ENCODE results near the gene RAPGEF4. TPM values are rescaled to one million over a fixed set of nuclear protein-coding genes. Genes with fewer than 3 reads are reported as not detected.

Gene RAPGEF4
- total and polyA plus RNA-seq, 2 of the 13 experiments (the other 11 are each of a cell fraction or from before 2014, with no cell fraction given) = 0.78 to 0.91 TPM

GRCh38 chr2:173019755-173020154 lies 284.1 kb downstream of the RAPGEF4 start:
- ChIA-PET POLR2A (no interaction called here), CTCF (ENCODE audit: low intra/inter-chr PET ratio, low total read pairs) (no interaction called here)
- Histone ChIP-seq H3K9ac (ENCODE audit: insufficient read depth, low read depth, low read length) (no peak overlapping the region), H4K20me1 (ENCODE audit: insufficient read depth, low read length) (no peaks in the 10 kb centered on the region), H2AFZ (ENCODE audit: low read length) (no peak overlapping the region), H3K4me3 (replicated peaks in 1 of 3; ENCODE audit: insufficient read depth in 1 of 3, low read depth in 2 of 3, low read length in 3 of 3) (no peak overlapping the region), H3K4me1 (ENCODE audit: insufficient read depth, low read length) (no peaks in the 10 kb centered on the region), H3K79me2 (ENCODE audit: insufficient read depth, low read length) (no peaks in the 10 kb centered on the region), H3K36me3 (replicated peaks in 1 of 2; ENCODE audit: control insufficient read depth in 1 of 2, insufficient read depth in 2 of 2, low read length in 2 of 2) (no peaks in the 10 kb centered on the region), H3K27me3 (ENCODE audit: control insufficient read depth in 1 of 2, insufficient read depth in 2 of 2, low read length in 2 of 2) (peaks cover 2 to 31% of the 10 kb centered on the region in 2 experiments; a peak in 3 of 5 replicates), H3K27ac (ENCODE audit: extremely low read length, insufficient read depth, low read length) (no peak overlapping the region), H3K9me3 (ENCODE audit: low read length) (no peaks in the 10 kb centered on the region), H3K4me2 (ENCODE audit: low read depth, low read length) (no peak overlapping the region)
- no peak for FAIRE-seq
- TF ChIP-seq ATF7 (IDR thresholded peaks at IDR 0.05) = peak; percentile 72
- TF ChIP-seq ATF7 (CRISPR knock-in tag; IDR thresholded peaks at IDR 0.05) = no peak
- TF ChIP-seq BATF2 (CRISPR knock-in tag; IDR thresholded peaks at IDR 0.05) = no peak
- ATAC-seq = no peak
- in situ Hi-C loops (cut with HindIII; ENCODE audit: extremely low pct_ligation_motif_present, low pct_unique_long_range_greater_than_20kb) = loop anchor here (5.0 kb wide), 1 partner anchor 42 kb away; no protein-coding TSS in a partner anchor
- BruUV-seq (replicated peaks) = no TSS peak
- intact Hi-C loops (cut with micrococcal nuclease; ENCODE audit: unreplicated experiment) = loop anchor here (5.0 kb wide), 1 partner anchor 157 kb away; no protein-coding TSS in a partner anchor
- no peak for DNase-seq (ENCODE audit: low spot score)

DNA sequence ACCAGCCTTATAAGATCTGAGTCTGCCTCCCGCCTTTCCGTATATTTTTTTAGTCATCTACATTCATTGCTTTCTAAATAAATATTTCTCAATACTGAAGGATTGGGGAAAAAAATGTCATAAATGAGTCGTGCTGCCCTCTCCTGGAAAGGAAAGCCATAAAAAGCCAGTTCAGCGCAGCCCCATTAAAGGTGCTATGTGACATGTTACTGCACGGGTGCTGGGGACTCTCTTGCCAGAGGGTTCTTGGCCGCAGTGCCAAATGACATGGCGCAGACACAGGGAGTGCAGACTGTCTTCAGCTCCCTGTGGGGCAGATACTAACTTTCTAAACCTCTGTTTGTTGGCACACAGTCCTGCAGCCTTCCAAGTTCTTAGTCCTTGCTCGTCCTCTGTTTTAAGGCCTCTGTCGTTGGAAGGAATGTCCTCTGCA lies 286.3 kb downstream of the RAPGEF4 start:
- BruUV-seq (replicated peaks) = no TSS peak
- H4K20me1 ChIP-seq (ENCODE audit: insufficient read depth, low read length) = no peaks in the 10 kb centered on the region
- no peak overlapping the region for H2AFZ ChIP-seq (ENCODE audit: low read length)
- no peaks in the 10 kb centered on the region for H3K4me1 ChIP-seq (ENCODE audit: insufficient read depth, low read length)
- ChIA-PET CTCF (ENCODE audit: low intra/inter-chr PET ratio, low total read pairs) (interaction anchor here (1.1 to 3.3 kb wide), 4 partner anchors 45 to 216 kb away, joined by 3 to 21 read pairs (median 7); no protein-coding TSS in a partner anchor), POLR2A (no interaction called here)
- no peaks in the 10 kb centered on the region for H3K36me3 ChIP-seq (replicated peaks in 1 of 2; ENCODE audit: control insufficient read depth in 1 of 2, insufficient read depth in 2 of 2, low read length in 2 of 2)
- peak; percentile 57 for DNase-seq (ENCODE audit: low spot score)
- no peak overlapping the region for H3K4me2 ChIP-seq (ENCODE audit: low read depth, low read length)
- in situ Hi-C loops (cut with HindIII; ENCODE audit: extremely low pct_ligation_motif_present, low pct_unique_long_range_greater_than_20kb) = loop anchor here (5.0 kb wide), 1 partner anchor 45 kb away; no protein-coding TSS in a partner anchor
- ATAC-seq = peak; percentile 88
- H3K9ac ChIP-seq (ENCODE audit: insufficient read depth, low read depth, low read length) = no peak overlapping the region
- H3K27ac ChIP-seq (ENCODE audit: extremely low read length, insufficient read depth, low read length) = no peak overlapping the region
- no peak overlapping the region for H3K4me3 ChIP-seq (replicated peaks in 1 of 3; ENCODE audit: insufficient read depth in 1 of 3, low read depth in 2 of 3, low read length in 3 of 3)
- no peaks in the 10 kb centered on the region for H3K79me2 ChIP-seq (ENCODE audit: insufficient read depth, low read length)
- intact Hi-C loops (cut with micrococcal nuclease; ENCODE audit: unreplicated experiment) = loop anchor here (1.0 to 5.0 kb wide), 4 partner anchors 45 to 216 kb away; no protein-coding TSS in a partner anchor
- FAIRE-seq = peak; percentile 50
- 13% methylated on average over 9 of the region's 9 CpGs for WGBS (ENCODE audit: low lambda C conversion rate)
- peaks cover 2 to 26% of the 10 kb centered on the region in 2 experiments; a peak in 3 of 5 replicates for H3K27me3 ChIP-seq (ENCODE audit: control insufficient read depth in 1 of 2, insufficient read depth in 2 of 2, low read length in 2 of 2)
- no peaks in the 10 kb centered on the region for H3K9me3 ChIP-seq (ENCODE audit: low read length)
- TF ChIP-seq GFI1 (CRISPR knock-in tag; IDR thresholded peaks at IDR 0.05; ENCODE audit: borderline replicate concordance) (no peak), TBX3 (IDR thresholded peaks at IDR 0.05; ENCODE audit: borderline replicate concordance) (no peak), ZKSCAN8 (CRISPR knock-in tag; IDR thresholded peaks at IDR 0.05; ENCODE audit: borderline replicate concordance) (0 out of 2 replicates have a peak, but pooled peaks have one; percentile 24), ZNF556 (CRISPR knock-in tag; IDR thresholded peaks at IDR 0.05; ENCODE audit: borderline replicate concordance) (no peak), MTERF4 (CRISPR knock-in tag; IDR thresholded peaks at IDR 0.05) (no peak), ZMYM4 (CRISPR knock-in tag; IDR thresholded peaks at IDR 0.05) (0 out of 2 replicates have a peak, but pooled peaks have one; percentile 19), CEBPG (CRISPR knock-in tag; IDR thresholded peaks at IDR 0.05) (peak; percentile 60), ZFYVE20 (CRISPR knock-in tag; IDR thresholded peaks at IDR 0.05; ENCODE audit: borderline replicate concordance, low read depth) (no peak), GATAD2A (CRISPR knock-in tag; IDR thresholded peaks at IDR 0.05) (peak; percentile 34; the same call in 1 of the 2 replicates), TEAD3 (CRISPR knock-in tag; optimal IDR thresholded peaks at IDR 0.05; ENCODE audit: borderline replicate concordance) (peak; percentile 37), ZNF362 (CRISPR knock-in tag; IDR thresholded peaks at IDR 0.05; ENCODE audit: borderline replicate concordance) (peak; percentile 88)
- TF ChIP-seq, protein P1, sequence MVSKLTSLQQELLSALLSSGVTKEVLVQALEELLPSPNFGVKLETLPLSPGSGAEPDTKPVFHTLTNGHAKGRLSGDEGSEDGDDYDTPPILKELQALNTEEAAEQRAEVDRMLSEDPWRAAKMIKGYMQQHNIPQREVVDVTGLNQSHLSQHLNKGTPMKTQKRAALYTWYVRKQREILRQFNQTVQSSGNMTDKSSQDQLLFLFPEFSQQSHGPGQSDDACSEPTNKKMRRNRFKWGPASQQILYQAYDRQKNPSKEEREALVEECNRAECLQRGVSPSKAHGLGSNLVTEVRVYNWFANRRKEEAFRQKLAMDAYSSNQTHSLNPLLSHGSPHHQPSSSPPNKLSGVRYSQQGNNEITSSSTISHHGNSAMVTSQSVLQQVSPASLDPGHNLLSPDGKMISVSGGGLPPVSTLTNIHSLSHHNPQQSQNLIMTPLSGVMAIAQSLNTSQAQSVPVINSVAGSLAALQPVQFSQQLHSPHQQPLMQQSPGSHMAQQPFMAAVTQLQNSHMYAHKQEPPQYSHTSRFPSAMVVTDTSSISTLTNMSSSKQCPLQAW (CRISPR knock-in tag; IDR thresholded peaks at IDR 0.05) = peak; percentile 46; the same call in 1 of the 2 replicates

Measured in HepG2 (cell line).